HG02642 (cell line): ENCODE results near the gene ALPI.

Experiments used
- ATAC-seq: cut with Tn5 transposase; IDR thresholded peaks from one replicate; pipeline ENCODE4 v1.9.1; 2021; ENCODE audit warnings: mild to moderate bottlenecking; ENCODE audit not compliant: unreplicated experiment, poor library complexity

Gene ALPI

DNA sequence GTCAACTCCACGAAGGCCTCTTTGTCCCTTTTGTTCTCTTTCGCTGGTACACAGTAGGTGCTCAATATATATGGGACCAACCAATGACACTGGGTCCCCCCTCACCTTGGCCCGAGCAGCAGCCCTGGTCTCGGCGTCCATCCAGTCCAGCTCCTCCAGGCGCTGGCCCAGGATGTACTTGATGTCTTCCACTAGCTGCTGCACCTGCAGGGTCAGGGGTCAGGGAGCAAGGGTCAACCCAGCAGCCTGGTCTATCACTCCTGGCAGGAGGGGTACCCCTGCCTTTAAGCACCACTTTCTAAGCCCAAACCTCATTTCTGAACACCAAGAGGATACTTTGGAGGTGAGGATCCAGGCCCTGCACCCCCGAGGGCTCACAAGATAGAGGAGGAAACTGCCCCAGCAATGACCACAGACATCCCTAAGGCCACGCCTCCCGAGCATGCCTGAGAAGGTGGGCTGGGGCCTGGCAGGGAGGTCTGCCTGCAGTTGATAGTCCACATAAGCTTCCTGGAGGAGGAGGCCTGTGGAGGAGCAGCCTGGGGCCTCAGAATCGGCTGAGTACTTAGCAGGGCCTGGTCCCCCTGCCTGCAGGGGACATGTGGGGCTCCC lies 27.5 kb downstream of the ALPI start:
- no peak for ATAC-seq

DNA sequence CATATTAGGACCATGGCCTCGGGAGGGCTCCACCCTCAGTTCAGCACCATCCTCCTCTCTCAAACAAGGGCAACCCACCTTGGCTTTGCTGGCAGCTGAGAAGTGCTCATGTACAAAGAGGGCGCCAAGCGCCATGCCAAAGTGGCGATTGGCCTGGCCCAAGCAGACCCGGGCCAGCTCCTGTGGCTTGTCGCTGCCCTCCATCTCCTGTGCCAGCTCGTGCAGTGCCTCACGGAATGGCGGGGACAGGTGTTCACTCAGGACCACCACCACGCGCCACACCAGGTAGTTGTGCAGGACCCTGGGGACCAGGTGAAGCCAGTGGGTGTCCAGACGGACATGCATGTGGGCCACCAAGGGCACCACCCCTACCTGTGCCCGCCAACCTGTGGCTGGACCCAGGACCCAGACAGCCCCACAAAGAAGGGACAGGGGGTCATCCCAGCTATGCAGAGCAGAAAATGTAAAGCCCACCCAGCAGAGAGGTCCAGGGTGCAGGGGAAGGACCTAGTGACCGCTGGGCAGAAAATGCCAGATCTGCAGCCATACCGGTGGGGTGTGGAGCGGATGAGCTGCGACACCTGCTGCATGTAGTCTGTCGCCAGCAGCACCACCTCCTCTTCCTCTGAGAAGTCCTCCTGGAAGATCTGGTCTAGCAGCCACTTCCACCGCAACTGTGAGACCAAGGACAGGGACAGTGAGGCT lies 28.1 kb downstream of the ALPI start:
- no peak for ATAC-seq

DNA sequence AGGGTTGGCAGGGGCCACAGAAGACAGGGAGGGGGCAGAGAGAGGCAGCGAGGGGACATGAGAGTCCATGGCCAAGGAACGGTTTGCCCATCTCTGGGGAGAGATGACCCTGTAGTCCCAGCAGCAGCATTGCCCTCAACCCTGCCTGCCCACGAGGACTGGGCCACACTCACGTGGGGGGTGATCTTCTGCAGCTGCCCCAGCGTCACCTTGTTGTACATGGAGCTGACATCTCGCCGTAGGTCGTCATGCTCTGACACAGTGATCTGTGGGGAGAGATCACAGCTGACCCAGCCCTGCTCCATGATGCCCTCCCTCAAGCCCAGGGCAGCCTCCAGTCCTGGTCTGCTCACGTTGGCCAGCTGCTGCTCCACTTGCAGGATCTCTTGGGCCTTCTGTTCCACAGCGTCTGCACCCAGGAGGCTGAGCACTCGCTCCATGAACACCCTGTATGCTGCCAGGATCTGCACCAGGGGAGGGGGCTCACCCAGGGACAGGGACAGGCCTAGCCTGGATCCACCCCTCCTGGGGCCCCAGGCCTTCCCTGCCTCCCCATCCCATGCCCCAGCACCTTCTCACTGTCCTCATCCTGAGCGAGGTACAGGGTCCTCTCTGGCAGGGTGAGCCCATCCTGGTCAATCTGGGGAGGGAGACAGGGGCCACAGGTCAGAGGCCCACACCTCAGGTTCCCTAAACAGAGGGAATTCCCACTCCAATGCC lies 28.8 kb downstream of the ALPI start:
- ATAC-seq, result no peak

DNA sequence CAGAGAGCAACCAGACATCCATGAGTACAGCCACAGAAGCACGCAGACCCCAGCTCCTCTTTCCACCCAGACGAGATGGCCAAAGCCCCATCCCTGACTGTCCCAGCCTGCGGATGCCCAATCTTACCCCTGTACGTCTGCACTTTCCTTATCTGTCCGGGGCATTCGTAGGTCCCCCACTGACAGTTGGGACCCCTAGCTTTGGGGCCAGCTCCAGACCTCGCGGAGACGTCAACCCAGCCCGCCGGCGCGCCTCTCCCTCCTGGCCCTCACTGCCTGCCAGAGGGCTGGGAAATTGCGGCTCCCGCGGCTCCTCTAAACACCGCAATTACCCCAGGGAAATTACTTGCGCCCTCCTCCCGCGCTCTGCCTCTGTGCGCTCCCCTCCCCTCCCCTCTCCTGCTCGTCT lies 29.4 kb downstream of the ALPI start:
- ATAC-seq, result no peak

DNA sequence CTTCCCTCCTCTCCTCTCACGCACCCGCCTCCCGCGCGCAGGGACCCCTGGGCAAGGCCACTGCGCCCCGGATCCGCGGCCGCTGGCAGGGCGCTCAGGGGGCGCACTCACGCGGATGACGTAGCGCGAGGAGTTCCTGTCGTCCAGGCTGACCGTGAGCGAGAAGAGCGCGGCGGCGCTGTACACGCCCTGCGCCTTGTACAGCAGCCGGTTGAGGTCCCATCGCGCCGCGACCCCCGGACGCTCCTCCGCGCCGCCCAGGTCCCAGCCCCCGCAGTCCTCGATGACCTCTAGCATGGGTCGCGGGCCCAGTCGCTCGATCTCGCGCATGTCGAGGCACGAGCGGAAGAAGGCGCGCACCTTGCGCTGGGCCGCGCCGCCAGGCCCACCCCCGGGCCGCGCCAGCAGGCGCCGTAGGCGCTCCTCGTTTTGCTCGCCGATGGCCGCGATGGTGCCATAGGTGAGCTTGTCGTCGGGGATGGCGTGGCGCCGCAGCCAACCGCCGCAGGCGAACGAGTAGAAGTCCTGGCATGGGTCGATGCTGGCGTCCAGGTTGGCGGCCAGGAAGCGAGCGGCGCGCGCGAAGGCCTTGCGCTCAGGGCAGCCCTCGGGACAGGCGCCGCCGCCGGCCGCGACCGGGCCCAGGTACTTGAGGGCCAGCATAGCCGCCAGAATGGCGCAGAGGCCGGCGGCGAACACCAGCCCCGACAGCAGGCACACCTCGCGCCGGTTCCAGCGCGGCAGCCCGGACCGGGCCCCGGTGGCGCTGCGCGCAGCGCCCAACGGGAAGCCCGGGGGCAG lies 30.0 kb downstream of the ALPI start:
- ATAC-seq, result no peak

DNA sequence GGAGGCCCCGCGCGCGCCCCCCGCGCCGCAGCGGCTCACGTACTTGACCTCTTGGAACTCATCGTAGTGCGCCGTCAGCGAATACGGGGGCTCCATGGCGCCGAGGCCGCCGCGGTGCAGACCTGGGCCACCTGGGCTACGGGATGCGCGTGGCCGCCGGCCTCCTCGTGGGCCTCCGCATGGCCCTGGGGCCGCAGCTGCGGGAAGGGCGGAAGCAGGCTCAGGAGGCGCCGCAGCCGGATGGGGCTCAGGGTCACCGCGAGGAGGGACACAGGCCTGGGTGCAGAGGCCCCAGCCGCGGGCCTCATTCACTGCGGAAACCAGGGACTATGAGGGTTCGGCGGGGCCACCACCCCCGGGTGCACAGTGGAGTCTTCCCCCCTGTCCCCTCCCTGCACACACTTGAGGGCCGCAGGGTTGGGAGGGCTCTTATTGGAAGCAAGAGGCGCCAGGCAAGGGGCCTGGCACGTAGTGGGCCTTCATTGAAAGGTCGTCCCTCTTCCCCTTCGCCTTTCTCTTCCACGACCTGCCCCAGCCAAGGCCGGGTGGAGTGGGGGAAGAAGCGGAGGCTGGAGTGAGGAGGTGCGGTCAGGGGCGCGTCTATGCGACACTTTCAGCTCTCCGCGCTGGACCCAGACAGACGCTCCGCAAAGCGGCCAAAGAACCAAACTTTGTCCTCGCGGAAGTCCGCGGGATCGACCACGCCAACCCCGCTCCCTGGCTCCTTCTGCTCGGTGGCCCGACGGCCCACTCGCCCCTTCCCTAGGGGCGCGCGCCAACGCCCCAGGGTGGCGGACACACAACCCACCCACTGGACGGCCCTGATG lies 30.8 kb downstream of the ALPI start:
- no peak for ATAC-seq

DNA sequence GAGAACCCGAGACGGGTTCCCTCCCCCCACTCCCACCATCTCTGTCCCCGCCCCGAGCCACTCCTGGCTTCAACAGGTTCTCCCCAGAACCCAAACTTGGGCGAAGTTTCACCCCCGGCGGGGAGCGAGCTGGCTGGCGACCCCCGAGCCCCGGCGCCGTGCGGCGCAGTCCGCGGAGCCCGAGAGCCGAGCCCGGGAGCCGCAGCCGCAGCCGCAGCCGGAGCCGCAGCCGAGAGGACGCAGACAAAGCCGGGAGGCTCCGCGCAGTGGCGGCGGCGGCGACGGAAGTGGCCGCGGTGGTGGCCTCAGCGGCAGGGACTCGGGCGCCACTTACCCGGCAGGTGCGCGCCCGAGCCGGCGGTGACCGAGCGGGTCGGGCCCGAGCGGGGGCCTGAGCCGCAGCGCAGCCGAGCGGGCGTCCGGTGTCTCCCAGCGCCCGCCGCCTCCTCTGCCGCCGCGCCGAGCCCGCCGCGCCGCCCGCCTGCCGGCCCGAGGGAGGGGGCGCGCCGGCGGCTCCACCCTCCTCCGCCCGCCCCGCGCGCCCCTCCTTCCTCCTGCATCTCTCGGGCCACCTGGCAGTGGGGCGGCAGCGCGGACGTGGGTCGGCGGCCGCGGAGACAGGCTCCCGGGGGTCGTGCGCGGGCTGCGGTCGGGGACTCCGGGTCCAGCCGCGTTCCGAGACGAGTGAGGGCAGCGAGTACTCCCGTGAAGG lies 31.6 kb downstream of the ALPI start, which contains the start of gene ECEL1:
ECEL1 (minus strand) TSS at position 450 of the 712 bp plus-strand sequence. CDS start 1,181 bp downstream, outside the sequence.
- no peak for ATAC-seq

DNA sequence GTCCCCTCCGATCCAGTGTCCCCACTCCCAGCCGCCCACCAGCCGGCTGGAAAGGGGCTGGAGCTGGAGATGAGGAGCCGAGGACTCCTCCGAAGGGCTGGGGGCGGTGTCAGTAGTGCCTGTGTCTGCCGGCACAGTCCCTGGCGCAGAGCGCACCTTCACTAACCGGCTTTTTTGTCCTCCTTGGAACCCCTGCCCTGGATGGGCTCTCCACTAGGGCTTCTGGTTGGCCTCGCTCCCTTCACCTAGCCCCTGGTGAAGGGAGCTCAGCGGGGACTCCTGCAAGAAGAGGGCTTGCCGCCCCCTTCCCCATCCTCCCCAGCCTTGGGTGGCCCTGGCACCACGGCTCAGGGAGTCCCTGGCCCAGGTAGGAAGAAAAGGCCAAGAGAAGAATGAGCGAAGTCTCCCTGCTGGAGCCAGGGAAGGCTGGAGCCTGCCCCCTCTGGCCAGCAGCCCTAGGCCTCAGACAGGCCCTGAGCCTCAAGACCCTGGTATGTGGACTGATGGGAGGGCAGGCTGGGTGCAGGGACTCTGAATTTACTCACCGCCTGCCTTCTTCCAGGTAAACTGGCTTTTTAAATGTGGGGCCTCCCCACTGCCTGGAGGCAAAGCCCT lies 32.3 kb downstream of the ALPI start:
- ATAC-seq, result no peak

DNA sequence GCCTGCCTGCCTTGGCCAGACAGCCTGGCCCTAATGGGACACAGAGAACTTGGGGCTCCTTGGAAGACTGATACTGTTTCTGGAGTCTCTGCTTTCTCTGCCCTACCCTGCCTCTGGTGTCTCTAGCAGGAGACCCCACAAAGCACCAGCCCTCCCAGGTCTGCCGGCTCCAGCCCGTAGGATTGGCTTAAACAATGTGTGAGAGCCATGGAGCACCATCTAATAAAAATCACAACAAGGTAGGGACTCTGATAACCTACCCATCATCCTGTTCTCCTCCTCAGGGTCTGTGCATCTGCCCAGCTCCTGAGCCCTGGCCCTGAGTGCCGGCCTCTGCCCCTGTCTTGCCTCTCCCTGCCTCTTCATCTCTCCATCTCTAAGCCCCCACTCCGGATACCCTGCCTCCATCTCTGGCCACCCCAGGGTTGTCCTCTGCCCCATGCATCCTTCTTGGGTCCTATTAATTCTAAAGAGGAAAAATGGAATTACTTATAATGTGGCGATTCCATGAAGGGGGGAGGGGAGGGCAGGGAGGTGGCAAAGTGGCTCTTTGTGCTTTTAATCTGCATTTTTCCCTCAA lies 32.9 kb downstream of the ALPI start:
- ATAC-seq, result no peak

DNA sequence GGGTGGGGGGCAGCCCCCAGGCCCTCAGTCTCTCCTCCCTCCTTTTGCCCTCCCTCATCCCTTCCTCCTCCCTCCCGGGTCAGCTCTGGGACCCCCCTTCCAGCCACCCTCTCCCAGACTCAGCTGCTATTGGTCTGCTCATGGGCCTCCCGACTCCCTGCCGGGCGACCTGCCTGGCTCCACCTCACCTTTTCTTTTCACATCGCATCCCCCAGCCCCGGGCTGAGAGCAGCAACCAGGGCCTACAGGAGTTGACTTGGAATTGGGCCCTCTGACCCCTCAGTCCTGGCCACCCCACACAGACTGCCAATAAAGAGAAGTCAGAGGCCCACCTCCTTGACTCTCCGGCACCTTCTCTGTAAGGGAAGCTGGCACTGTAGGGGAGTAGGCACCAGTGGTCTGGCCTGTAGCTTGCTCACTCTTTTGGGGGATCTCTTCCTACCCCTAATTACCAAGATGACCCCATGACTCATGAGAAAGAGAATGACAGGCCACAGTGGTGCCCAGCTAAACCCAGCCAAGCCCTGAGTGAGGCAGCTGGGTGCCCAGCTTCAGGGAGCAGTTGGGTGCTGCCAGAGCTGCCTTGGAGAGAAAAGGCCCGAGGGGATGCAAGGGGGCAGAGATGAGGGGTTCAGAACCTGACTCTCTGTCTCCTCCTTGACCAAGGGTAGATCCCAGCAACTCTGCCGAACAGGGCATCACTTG lies 33.7 kb downstream of the ALPI start:
- ATAC-seq, result no peak

DNA sequence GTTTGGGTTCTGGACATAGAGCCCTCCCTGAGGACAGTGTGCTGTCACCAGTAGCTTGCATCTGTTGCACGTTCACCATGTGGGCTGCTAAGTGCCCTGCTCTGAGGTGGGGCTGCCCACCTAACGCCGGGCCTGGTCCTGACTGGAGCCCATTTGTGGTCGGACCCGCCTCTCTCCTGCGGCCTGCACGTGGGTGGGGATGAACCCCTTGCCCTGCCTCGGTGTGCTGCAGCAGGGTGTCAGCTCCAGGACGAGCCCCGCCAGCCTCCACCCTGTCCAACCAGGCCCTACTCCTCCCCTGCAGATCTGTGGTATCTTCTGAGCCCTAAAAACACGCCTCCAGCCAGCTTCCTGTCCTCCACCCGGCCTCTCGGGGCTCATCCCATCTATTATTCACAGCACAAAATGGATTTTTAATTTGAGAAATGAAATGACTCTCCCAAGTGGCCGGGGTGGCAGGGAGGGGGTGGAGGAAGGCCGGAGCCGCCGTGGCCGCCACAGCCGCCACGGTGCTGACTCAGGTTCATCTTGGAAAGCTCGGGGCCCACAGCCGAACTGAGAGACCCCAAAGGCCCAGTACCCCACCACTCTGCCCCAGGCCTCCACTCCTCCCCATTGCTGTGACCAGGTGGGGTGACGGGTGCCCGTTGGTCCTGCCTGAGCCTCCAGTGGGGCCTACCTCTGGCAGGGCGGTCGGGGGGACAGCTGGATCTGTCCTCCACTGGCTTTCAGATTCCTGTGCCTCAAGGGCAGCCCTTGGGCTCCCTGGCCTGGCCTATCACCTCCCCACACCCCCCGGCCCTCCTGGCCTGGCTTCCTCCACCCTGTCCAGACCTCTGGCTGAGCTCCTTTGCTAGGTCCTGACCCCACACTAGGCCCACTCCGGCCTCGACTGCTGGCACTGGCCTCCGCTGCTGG lies 34.5 kb downstream of the ALPI start:
- no peak for ATAC-seq

DNA sequence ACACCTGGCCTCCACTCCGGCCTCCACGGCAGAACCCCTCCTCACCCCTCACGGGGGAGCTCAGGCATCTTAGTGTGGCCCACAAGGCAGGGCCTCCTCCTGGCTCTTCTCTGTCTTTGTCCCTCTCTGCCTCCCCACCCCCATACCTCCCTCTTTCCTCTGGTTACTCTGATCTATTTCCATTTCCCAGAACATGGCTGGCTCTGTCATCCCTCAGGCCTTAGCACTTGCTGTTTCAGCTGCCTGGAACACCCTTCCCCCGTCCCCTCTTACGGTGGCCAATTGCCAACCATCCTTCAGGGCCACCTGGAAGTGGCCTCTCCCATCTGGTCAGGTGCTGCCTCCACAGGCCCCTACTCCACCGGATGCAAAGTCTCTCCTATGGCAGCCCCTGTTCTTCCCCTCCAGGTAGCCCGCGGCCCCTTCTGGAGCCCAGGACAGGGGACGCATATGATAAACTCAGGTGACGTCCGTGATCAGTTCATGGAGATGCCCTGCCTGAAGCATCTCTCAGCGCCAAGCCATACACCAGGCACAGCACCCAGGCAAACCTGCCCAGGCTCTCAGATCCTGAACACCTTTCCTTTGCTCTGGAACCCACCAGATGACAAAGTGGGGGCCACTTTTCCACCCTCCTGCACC lies 35.3 kb downstream of the ALPI start:
- no peak for ATAC-seq

DNA sequence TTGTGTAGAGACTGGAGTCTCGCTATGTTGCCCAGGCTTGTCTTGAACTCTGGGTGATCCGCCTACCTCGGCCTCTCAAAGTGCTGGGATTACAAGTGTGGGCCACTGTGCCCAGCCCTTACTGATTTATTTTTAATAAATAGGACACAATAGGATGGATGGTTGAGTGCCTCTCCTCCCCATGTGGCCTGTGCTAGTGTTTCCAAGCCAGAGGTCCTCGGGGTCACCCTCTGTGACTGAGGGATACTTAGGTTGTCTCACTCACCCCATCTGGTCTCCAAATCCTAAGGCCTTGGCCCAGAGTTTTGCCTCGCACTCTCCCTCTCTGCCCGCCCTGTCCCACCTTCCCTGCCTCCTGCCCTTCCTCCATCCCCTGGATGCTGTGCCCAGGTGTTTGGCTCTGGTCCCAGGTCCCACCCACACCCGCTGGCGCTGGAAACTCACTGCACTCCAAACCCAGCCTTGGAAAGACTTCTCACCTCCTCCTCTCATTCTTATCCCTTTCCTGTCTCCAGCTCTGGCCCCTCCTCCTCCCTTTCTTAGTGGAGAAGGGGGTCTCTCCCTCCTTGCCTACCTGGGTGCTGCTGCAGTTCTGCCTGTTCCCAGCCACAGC lies 36.4 kb downstream of the ALPI start:
- no peak for ATAC-seq

DNA sequence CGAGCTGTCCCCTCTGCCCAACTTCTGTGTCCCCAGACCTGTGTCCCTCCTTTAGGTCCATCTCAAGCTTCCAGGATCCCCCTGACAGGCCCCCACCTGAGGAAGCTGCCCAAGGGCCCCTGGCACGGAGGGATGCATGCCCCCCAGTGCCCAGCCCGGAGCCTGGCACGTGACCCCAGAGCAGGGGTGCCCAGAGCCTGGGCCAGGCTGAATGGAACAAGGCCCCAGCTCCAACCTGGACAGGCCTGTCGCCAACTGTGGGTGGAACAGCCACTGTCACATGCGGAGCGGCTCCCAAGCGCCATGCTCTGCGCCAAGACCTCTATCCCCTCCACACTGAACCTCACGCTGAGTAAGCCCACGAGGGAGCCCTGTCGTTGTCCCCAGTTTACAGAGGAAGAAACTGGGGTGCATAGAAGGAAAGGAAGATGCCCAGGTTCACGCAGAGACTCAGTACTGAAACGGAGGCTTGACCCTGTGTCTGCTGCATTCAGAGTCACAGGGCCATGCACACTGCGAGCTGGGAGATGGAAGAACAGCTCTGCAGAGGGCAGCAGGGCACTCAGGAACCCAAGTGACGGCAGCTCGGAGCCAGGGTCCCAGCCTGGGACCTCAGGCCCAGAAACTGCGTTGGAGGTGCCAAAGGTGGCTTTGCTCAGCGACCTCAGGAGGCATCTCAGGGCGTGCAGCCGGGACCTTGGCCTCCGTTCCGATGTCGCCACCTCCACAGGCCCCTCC lies 37.2 kb downstream of the ALPI start:
- no peak for ATAC-seq
